Iris pigment epithelial cell (primary cell): ENCODE results near the gene CFAP300.
A peak's percentile ranks its signal among the peaks of the same experiment; 100 is the strongest.

Source experiments
- DNase-seq: peaks from one replicate; pipeline ENCODE4 v3.0.0-alpha.2; 2011; ENCODE audit warnings: low read depth

The CFAP300 gene

DNA sequence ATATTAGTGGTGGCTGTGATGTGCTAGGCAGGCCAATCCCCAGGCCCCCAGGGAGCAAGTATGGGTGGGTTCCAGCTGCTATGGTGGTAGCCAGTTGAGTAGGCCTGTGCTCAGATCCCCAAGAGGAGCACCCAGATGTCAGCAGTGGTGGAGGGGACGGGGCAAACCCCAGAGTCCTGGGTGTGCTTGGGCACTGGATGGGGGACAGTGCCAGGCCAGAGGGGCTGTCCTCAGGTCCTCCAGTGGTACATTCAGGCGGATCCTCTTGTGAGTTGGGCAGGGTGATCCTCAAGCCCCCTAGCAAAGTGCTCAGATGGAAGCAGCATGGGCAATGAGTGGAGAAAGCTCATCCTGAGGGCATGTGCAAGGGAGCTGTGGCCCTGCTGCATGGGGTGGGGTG, 26.0 kb downstream of the CFAP300 start:
- no peak for DNase-seq

DNA sequence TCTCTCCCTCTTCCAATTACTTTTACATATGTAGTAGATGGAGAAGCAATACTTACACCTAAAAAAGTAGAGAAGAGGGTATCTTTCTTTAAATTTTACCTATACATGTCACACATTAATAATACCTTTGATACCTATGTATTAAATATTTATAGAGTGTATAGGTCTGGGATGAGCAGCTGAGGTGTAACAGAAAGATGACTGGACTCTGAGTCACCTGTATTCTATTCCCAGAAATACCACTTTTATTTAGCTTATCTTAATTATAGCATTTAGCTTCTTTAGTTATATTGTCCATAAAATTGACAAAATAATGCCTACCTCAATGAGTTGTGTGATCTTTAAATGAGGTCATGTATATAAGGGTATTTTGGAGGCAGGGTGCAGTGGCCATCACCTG, 32.4 kb downstream of the CFAP300 start:
- no peak for DNase-seq

DNA sequence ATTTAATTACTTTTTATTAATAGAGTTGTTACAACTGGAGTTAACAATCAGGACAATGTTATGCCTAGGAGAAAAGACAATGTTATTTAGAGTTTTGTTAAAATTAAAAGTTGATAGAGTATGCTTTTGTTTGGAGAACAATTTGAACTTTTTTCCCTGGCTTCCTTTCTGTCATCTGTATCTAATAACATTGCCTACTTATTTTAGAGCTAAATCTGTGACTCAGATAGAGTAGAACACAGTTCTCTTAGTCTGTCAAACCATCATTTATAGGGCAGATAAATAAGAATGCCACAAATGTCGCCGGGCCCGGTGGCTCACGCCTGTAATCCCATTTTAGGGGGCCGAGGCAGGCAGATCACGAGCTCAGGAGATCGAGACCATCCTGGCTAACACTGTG, 34.1 kb downstream of the CFAP300 start:
- DNase-seq, result no peak

DNA sequence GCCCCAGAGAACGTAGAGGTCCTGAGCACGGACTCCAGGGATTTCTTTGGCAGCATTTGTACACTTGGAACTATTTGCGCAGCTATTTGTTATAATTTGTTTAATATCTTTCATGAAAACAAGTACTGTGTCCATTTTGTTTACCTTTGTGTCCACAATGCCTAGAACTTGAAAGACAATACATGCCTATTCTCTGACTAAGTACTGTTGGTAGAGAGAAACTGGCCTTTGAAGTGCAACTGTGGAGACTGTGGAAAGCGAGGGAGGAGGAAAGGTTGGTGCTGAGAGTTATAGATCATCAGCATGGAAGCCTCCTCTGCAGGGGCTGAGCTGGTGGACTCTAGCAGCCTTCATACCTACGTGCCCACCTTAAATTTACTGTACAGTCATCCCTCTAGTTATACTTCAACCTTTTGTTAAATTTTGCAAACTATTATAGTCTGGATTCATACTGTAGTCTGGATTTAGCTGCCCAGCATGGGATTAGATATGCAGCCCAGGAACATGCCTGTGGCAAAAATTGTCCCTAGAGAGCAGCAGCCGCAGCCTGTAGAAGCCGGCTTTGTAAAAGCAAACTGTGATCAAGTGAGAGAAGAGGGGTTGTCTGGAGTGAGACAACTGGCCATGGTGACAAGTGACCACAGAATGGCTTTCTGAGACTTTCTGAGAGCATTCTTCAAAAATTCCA, 38.8 kb downstream of the CFAP300 start:
- DNase-seq, result peak; percentile 32

DNA sequence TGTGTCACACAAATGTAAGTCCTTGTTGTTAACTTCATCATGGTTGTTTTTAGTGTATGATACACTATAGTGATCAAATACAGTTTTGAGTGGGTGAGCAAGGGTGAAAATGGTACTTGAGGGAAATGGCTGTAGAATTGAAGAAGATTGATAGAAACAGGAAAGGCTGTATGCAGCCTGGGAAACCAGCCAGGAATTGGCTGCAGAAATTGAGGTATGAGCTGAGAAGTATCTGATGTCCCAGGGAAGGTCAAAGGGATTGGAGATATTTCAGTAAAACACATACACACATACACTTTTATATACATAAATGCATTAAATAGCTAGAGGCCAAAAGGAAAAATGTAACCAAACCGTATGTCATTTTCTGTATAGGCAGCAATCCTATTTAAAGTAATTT, 49.9 kb downstream of the CFAP300 start:
- no peak for DNase-seq

DNA sequence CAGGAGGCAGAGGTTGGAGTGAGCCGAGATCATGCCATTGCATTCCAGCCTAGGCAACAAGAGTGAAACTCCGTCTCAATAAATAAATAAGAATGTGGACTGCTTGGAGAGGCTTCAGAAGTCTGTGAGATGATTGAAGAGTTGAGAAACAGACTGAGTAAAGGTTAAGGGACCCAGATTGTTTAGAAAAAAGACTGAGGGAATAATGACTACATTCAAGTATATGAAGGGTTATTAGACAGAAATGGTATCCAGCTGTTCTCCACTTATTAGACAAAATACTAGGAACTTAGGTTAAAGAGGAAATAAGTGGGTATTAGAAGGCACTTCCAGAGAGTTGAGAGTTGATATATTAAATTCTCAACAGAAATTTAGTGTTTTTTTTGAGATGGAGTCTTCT, 52.5 kb downstream of the CFAP300 start:
- DNase-seq, result no peak

DNA sequence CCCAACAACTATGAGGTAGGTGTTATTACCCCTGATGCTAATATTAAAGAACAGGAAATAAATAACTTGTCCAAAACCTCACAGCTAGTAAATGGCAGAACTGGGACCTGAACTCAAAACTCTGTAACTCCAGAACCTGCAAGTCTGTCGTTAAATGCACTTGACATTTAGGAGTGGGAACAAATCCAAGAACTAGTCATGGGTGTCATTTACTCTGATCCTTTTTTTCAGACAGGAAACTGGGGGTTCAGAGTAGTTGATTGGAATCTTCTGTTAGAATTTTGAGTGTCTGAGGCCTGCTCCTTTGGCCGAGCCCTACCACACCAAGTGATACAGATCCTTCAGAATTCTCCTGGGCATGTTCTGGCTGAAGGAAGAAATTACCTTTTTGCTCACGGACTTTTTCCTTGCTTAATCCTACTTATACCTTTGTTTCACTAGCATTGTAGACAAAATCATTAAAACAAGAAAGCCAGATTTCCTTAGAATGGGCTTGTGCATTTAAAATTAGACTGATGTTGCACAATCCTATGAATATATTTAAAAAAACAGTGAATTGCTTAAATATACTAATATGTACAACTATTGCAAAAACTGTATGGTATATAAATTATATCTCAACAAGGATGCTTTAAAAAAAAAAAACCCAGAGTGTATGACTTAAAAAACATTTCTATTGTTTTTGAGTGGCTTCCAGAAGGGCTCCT, 61.6 kb downstream of the CFAP300 start:
- no peak for DNase-seq

DNA sequence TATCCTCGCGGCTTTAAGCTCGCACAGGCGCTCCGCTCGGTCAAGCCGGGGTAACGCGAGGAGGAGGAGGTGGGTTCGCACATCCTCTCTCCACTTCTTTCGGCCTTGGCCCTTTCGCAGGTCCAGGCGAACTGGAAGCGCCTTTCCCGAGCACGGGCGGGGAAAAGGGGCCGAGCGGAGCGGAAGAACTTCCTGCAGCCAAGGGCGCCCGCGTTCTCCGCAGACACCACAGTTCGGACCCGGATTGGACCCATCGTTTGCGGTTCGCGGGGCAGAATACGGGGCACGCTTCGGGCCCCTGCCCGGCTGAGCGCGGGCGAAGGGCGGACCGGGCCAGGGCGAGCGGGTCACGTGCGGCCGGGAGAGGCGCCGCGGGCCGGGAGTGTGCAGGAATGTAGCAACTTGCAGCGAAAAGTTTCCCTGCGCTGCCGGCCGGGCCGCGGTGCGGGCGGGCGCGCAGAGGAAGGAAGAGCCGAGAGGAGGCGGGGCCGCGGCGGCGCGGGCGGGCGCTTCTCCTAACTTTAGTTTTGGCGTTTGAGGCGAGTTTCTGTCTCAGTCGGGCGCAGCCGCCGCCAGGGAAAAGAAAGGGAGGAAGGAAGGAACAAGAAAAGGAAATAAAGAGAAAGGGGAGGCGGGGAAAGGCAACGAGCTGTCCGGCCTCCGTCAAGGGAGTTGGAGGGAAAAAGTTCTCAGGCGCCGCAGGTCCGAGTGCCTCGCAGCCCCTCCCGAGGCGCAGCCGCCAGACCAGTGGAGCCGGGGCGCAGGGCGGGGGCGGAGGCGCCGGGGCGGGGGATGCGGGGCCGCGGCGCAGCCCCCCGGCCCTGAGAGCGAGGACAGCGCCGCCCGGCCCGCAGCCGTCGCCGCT, 62.9 kb downstream of the CFAP300 start, which contains the start of gene YAP1:
TSS of gene YAP1 (plus strand) at position 552 of the 865 bp plus-strand sequence. CDS start 402 bp downstream, outside the sequence.
- DNase-seq, result peak; percentile 96

DNA sequence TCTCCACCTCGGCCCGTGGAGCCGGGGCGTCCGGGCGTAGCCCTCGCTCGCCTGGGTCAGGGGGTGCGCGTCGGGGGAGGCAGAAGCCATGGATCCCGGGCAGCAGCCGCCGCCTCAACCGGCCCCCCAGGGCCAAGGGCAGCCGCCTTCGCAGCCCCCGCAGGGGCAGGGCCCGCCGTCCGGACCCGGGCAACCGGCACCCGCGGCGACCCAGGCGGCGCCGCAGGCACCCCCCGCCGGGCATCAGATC, 63.4 kb downstream of the CFAP300 start:
- DNase-seq, result no peak

DNA sequence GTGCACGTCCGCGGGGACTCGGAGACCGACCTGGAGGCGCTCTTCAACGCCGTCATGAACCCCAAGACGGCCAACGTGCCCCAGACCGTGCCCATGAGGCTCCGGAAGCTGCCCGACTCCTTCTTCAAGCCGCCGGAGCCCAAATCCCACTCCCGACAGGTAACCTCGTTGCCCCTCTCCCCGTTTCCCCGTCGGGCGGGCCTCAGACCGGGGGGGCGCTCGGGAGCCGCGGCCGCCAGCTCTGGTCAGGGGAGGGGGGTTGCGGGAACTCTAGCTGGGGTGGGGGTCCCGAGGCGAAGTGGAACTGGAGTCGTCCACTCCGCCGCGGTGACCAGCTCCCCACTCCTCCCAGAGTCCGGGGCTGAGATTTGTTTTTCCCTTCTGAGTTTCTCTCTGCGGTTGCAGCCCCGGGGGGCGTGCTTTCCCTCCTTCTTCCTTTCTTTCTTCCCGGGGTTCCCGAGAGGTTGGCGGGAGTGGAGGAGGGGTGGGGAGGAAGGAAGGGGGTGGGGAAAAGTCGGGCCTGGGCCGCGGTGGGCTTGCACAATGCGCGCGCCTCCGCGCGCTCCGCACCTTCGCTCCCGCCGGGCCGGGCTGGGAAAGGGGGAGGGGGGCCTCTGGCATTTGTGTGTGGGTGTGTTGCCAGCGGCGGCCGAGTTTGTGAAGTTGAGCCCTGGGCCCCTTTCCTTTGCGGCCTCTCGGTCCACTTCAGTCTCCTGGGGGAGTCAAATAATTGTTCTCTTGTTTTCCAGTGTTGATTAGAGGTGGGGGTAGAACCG, 64.0 kb downstream of the CFAP300 start:
- peak; percentile 84 for DNase-seq

DNA sequence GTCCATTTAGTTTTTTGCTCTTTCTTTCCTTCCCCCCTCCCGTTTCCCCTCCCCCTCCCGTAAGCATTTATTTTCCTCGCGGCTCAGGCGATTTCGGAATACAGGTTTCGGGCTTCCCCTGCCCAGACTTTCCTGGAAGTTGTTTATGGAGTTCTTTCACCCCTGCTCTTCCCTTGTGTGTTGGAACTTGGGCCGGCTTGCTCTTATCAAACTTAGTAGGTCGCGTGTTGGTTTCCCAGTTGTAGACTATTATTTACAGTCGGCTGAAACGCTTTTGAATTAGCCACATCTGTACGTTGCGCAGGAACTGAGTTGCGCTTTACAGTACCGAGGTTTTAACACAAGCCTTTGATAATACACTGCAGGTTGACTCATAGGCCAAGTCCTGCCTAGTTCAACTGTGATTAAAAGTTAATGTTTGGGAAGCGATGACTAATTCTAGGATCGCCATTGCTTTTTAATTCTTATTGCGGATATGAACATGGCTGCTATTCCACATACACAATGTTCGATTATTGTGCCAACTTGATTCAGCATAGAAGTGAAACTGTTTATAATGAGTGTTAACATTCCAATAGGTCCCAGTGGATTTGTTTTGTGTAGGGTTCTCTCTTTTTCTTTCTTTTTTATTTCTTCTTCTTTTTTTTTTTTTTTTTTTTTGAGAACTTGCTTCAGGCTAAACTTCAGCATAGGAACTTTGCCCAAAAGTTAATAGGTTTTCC, 64.7 kb downstream of the CFAP300 start:
- DNase-seq, result peak; percentile 92

DNA sequence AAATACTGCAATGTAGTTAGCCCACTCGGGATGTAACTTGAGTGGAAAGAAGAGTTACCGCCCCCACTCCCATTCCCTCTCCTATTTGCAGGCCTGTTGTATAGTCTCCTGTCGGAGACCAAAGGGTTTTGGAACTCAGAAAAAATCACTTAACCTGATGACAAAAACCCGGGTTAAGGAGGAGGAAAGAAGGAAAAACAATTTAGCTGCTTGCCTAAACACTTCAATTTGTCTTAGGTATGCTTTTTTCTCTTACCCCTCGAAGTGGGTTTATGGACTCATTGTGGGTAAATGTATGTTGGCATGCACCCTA, 65.2 kb downstream of the CFAP300 start:
- no peak for DNase-seq

DNA sequence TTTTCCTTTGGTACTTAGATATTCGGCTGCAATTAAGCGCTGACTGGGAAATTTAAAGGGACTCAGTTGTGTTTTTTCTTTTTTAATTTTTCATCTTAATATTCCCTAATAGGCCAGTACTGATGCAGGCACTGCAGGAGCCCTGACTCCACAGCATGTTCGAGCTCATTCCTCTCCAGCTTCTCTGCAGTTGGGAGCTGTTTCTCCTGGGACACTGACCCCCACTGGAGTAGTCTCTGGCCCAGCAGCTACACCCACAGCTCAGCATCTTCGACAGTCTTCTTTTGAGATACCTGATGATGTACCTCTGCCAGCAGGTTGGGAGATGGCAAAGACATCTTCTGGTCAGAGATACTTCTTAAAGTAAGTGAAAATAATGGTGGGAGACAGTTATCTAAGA, 66.8 kb downstream of the CFAP300 start:
- DNase-seq, result no peak

DNA sequence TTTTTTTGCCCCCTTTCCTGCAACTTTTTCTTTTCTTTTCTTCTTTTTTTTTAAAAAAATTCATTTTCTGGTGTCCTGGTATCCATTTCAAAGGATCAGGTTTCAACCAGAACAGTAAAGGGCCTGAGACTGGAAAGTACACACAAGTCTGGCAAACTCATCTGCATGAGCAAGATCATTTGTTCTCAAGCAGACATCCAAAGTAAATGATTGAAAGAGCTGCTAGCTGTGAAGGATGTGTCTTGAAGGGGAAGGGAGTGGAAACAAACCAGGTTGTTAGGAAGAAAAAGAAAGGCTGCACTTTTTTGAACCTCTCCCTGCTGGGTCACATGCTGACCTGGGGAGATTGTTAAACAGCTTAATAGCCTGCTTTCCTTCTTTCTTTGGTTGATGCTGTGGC, 68.3 kb downstream of the CFAP300 start:
- DNase-seq, result peak; percentile 90

DNA sequence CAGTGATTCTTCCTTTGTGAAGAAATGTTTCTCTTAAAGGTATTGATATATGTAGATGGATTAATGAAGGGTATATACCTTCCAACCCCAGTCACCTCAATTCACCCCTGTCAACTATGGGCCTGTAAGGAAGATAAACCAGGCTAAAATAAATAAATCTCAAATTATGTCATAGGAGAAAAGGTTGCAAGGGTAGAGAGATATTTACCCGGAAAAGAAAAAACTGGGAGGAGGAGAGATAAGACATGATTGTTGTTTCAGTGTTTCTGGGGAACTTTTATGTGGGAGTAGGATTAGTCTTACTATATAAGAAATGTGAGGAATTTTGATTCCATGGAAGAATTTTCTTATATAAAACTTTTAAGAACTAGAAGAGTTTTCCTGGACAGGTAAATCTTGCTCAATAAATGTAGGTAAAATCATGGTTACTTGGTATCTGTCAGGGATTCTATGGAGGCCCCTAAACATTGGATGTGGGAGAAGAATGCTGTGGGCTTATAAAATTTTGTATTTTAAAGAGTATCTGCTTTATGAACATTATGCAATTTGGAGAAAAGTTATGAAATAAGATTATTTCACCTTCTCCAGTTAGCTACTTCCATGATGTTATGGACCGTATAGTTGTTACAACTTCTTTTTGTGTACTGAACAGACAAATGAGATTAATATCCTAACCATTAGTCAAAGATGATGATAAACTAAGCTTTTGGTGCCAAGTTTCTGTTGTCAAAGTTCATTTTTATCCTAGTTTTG, 69.4 kb downstream of the CFAP300 start:
- DNase-seq, result no peak

DNA sequence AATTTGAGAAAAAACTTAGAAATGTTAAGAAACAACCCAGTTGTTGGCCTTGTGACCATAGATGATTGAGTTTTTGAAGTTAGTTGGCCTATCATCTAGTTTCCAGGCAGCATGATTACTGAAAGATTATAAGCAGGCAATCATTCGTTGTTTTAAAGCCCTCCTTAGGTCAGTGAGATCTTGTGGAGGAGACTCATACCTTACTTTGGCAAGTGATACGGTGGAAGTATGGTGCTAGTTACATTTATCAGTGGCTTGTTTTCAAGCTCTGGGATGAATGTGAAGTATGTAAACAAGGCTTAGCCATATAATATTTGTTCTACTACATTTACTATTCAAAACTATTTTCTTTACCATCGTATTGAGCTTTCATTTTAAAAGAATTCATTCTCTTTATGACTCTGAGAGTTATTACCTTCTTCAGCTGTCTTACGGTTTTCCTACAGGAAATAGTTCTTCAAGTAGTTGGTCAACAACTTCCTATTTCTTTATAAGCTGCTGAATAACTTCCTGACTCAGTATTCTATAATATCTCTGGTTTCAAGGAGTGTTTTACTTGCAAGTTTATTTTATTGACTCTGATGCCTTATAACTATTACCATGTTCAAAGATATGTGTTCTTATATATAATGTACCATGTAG, 70.4 kb downstream of the CFAP300 start:
- DNase-seq, result peak; percentile 62

DNA sequence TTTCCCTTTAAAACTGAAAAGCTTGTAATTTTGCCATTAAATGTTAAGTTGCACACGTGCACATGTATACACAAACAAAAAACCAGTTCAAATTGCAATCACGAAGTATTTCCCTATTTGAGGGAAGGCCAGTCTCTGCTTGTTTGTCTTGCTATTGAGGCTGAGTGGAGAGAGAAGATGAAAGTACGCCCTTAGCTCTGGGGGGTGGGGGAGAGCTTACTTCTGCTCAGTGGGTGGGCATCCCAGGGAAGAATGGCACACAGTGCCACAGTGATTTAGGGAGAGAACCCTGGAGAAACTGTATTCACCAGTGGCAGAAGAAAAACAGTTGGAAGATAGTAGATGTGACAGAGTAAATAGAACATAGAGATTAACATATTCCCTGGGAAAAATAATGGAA, 71.7 kb downstream of the CFAP300 start:
- no peak for DNase-seq

DNA sequence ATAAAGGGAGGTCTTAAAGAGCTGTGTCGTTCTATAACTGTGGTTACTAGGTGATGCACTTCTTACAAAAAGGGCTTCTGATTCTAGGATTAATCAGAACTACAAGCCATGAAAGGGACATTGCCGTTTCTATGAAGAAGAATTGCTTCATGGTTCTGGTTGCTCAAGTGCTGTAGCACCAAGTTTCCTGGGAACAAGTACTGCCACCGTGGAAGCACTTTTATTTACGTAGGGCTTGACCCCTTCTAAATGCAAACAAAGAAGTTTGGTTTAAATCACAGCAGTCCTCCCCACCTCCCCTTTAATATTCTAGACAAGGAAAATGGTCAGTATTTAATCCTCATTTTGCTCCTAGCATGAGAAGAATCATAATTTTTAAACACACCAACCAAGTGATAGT, 72.8 kb downstream of the CFAP300 start:
- peak; percentile 60 for DNase-seq

DNA sequence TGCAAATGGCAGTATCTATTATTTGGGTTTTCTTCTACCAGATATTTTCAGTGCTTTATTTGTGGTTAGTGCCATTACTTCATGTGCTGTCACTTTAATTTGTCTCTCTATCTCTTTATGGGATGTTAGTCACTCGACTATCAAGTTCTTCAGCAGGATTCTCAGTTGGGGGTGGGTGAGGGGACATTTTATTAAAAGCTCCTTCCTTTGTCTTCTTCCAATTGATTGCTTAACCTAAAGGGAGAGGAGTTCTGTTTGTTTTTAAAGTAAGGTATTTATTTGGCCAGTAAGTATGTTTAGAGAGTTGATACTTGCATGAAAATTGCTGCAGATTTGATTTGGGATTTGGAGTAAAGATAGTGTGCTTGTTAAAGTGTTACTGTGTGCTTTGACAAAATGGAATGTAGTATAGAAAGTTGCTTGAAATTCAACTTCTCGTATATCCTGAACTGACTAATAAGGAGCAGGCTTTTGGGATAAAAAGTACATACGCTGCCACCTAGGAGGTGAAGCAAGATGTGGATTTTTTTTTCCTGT, 73.3 kb downstream of the CFAP300 start:
- DNase-seq, result no peak

DNA sequence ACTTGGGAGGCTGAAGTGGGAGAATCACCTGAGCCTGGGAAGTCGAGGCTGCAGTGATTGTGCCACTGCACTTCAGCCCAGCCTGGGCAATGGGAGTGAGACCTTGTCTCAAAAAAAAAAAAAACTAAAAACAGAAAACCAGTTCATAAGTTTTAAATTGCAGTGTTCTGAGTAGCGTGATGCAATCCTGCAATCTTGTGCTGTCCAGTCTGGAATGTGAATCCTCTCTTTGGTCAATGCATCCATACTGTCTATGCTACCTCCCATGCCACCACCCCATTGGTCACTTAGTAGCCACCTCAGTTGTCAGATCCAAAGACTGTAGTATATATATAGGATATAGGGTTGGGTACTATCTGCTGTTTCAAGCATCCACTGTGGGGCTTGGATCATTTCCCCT, 74.1 kb downstream of the CFAP300 start:
- DNase-seq, result peak; percentile 48
